Spleen (tissue), 11 donors: ENCODE results near the gene SYPL2. TPM values are rescaled to one million over a fixed set of nuclear protein-coding genes. Genes with fewer than 3 reads are reported as not detected.

Experiments used
- DNase-seq: peaks from one replicate; pipeline ENCODE4 v3.0.0-alpha.2; 2020
- H3K27ac ChIP-seq, 8 donors: fragments of 200-600 bp; sonication (generic) in 7 of 8; 1 replicate in 4 of 8; 2 replicates in 4 of 8; pipeline versions ENCODE4 v1.5.0 to v1.8.0; 2016 to 2021; ENCODE audit warnings: inconsistent platforms in 4 of 8, mild to moderate bottlenecking in 4 of 8, moderate library complexity in 1 of 8
- H3K27me3 ChIP-seq, 7 donors: fragments of 200-600 bp; sonication (generic) in 6 of 7; replicated peaks in 1 of 7; 1 replicate in 4 of 7; 2 replicates in 3 of 7; pipeline versions ENCODE4 v1.5.0 to v1.8.0; 2016 to 2021; ENCODE audit warnings: inconsistent platforms in 3 of 7, mild to moderate bottlenecking in 1 of 7
- H3K36me3 ChIP-seq, 6 donors: fragments of 200-600 bp; sonication (generic) in 5 of 6; 1 replicate in 4 of 6; 2 replicates in 2 of 6; pipeline versions ENCODE4 v1.5.0 to v1.8.0; 2016 to 2021; ENCODE audit warnings: inconsistent platforms in 2 of 6
- H3K4me1 ChIP-seq, 6 donors: fragments of 200-600 bp; sonication (generic) in 5 of 6; 1 replicate in 3 of 6; 2 replicates in 3 of 6; pipeline versions ENCODE4 v1.5.0 to v1.8.0; 2016 to 2021; ENCODE audit warnings: inconsistent platforms in 3 of 6
- H3K4me3 ChIP-seq, 8 donors: fragments of 200-600 bp; sonication (generic) in 7 of 8; 1 replicate in 4 of 8; 2 replicates in 4 of 8; pipeline versions ENCODE4 v1.5.0 to v1.8.0; 2016 to 2021; ENCODE audit warnings: inconsistent platforms in 4 of 8, mild to moderate bottlenecking in 4 of 8, moderate library complexity in 2 of 8
- H3K9me3 ChIP-seq, 8 donors: fragments of 200-600 bp; sonication (generic) in 7 of 8; 1 replicate in 4 of 8; 2 replicates in 4 of 8; pipeline versions ENCODE4 v1.5.0 to v1.8.0; 2016 to 2021; ENCODE audit warnings: inconsistent platforms in 4 of 8
- CTCF ChIP-seq, 11 experiments: fragments of 200-600 bp in 7 of 11; fragments of 450-650 bp in 4 of 11; sonication (generic) in 4 of 11; IDR thresholded peaks in 8 of 11; conservative IDR thresholded peaks in 3 of 11; 1 replicate in 7 of 11; 2 replicates in 4 of 11; pipeline versions ENCODE4 v1.4.0 to v1.8.0; 2016 to 2021; ENCODE audit warnings: antibody characterized with exemption in 11 of 11, inconsistent platforms in 4 of 11, mild to moderate bottlenecking in 1 of 11
- POLR2A ChIP-seq, 3 donors: fragments of 450-650 bp; IDR thresholded peaks; one replicate each; pipeline ENCODE4 v1.5.1; 2017; ENCODE audit warnings: antibody characterized with exemption in 3 of 3, mild to moderate bottlenecking in 1 of 3
- POLR2AphosphoS5 ChIP-seq, 3 donors: sonication (generic); formaldehyde crosslinking; IDR thresholded peaks; one replicate each; pipeline ENCODE4 v1.5.1; 2017; ENCODE audit warnings: antibody characterized with exemption in 3 of 3
- WGBS, 5 donors: extraction: QIAGEN DNeasy Blood & Tissue Kit in 3 of 5; methylation state at CpG; one replicate each; pipeline versions ENCODE4 v1.1.5 to v1.1.7; 2013 to 2018; 5-methylcytosine and 5-hydroxymethylcytosine counted together
- intact Hi-C: fragments of 100-400 bp; cut with DNase I; formaldehyde crosslinking; loops from one replicate; pipeline ENCODE4 v1.15.0; 2023; ENCODE audit warnings: low total_unique reads
- polyA plus RNA-seq, 3 donors: library from polyadenylated mRNA; stranded (reverse); fragments of 200-250 nt; gene quantifications; one replicate each; pipeline ENCODE4 v1.2.1, GENCODE V29; 2013
- total RNA-seq, 7 donors: library from RNA; depleted of rRNA in 3 of 7; stranded (reverse); fragments of >200 nt in 3 of 7; fragmentation: NEBNext Ultra II Directional in 4 of 7; extraction: Animal tissue kit (Norgen Biotek cat#: 25700) in 4 of 7; gene quantifications; one replicate each; pipeline versions ENCODE4 v1.1.0 to v1.2.1, GENCODE V29; 2016 to 2021
- donor health status: healthy with polysubstance abuse.
- donor health status: DM: no; HTN: no; CAD: no; lungs with moderate emphysema.
- donor health status: DM: no; HTN: no; CAD: no.
- donor health status: Bipolar disorder and iron deficiency.
- donor health status: healthy.
- donor health status: DM: no; HTN: no; CAD: no.
- donor health status: DM: yes; HTN: yes; CAD: no.

SYPL2 gene
- total and polyA plus RNA-seq, 10 donors, result 0.26 to 2.5 (median 0.97) TPM

- H3K9me3 ChIP-seq, result no peaks in the 10 kb centered on the region
- H3K36me3 ChIP-seq, result peaks cover 0 to 12% (median 3%) of the 10 kb centered on the region in 6 donors
- TF ChIP-seq POLR2A (IDR thresholded peaks at IDR 0.05), result peak in 2 of 3 donors; percentile 57 to 79
- TF ChIP-seq CTCF (IDR thresholded peaks at IDR 0.05 in 8 of 11, conservative IDR thresholded peaks at IDR 0.05 in 3 of 11), result peak in 3 of 11 experiments; percentile 15 to 39 (median 37)
- TF ChIP-seq POLR2AphosphoS5 (IDR thresholded peaks at IDR 0.05), result peak; percentile 96 to 97 (median 96)
- DNase-seq, result peak; percentile 97
- 0 to 1% (median 0%) methylated on average over 40 to 50 of the region's 50 CpGs for WGBS, 5 donors
- H3K4me1 ChIP-seq, result peaks cover 13 to 56% (median 47%) of the 10 kb centered on the region in 6 donors
- intact Hi-C loops, result loop anchor here (2.0 to 10.0 kb wide), 2 partner anchors 56 to 108 kb away; partner anchors contain the start of genes ATXN7L2 and GPR61
- H3K27ac ChIP-seq, result peak within 1 kb of the TSS; percentile 85 to 96 (median 90)
- no peaks in the 10 kb centered on the region for H3K27me3 ChIP-seq
- H3K4me3 ChIP-seq, result peak within 1 kb of the TSS; percentile 87 to 99 (median 92)
Observed at GRCh38 chr1:109426281-109427170, 39.8 kb upstream of the SYPL2 start, which contains the start of gene PSMA5. Gene PSMA5, minus strand, starts transcription at chr1:109426448. Its CDS starts 118 bp downstream, at chr1:109426330.

DNA sequence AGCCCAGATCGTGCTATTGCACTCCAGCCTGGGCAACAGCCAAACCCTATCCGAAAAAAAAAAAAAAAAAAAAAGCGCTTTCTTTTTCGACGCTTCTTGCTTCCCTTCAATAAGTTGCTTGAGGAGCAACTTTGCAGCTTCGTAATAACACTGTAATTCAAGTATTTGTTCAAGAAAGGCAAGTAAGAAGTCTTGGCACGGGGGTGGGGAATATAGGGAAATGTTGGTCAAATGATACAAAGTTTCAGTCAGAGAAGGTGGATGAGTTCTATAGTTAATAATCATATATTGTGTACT is 39.2 kb upstream of the SYPL2 start:
- H3K9me3 ChIP-seq, result no peaks in the 10 kb centered on the region
- H3K4me1 ChIP-seq, result peaks cover 13 to 51% (median 44%) of the 10 kb centered on the region in 6 donors
- peaks cover 0 to 6% (median 0%) of the 10 kb centered on the region in 6 donors for H3K36me3 ChIP-seq
- no peaks in the 10 kb centered on the region for H3K27me3 ChIP-seq
- 8 to 10% (median 9%) methylated on average over 7 of the region's 7 CpGs for WGBS, 5 donors
- no peak for TF ChIP-seq CTCF (IDR thresholded peaks at IDR 0.05 in 8 of 11, conservative IDR thresholded peaks at IDR 0.05 in 3 of 11)
- DNase-seq, result no peak
- H3K4me3 ChIP-seq, result peak overlapping the region; percentile 71 to 99 (median 92)
- intact Hi-C loops, result loop anchor here (2.0 to 10.0 kb wide), 2 partner anchors 56 to 108 kb away; partner anchors contain the start of genes ATXN7L2 and GPR61
- H3K27ac ChIP-seq, result peak overlapping the region; percentile 79 to 96 (median 90)

GRCh38 chr1:109432336-109432735 is 34.0 kb upstream of the SYPL2 start:
- Histone ChIP-seq H3K27ac (no peak overlapping the region), H3K4me3 (no peak overlapping the region), H3K9me3 (no peaks in the 10 kb centered on the region), H3K36me3 (no peaks in the 10 kb centered on the region), H3K27me3 (peaks cover 0 to 6% (median 0%) of the 10 kb centered on the region in 7 donors), H3K4me1 (peaks cover 0 to 7% (median 6%) of the 10 kb centered on the region in 6 donors)
- TF ChIP-seq POLR2AphosphoS5 (IDR thresholded peaks at IDR 0.05) (no peak), CTCF (IDR thresholded peaks at IDR 0.05 in 8 of 11, conservative IDR thresholded peaks at IDR 0.05 in 3 of 11) (no peak), POLR2A (IDR thresholded peaks at IDR 0.05) (no peak)
- no peak for DNase-seq
- intact Hi-C loops, result no loop called here

DNA sequence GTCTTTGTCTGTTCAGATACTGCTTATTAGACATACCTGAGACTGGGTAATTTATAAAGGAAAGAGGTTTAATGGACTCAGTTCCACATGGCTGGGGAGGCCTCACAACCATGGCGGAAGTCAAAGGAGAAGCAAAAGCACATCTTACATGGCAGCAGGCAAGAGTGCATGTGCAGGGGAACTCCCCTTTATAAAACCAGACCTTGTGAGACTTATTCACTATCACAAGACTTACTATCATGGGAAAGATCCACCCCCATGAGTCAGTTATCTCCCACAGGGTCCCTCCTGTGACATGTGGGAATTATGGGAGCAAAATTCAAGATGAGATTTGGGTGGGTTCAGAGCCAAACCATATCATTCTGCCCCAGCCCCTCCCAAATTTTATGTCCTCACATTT is 33.0 kb upstream of the SYPL2 start:
- Histone ChIP-seq H3K27me3 (peaks cover 0 to 11% (median 0%) of the 10 kb centered on the region in 7 donors), H3K36me3 (no peaks in the 10 kb centered on the region), H3K4me3 (no peak overlapping the region), H3K4me1 (no peaks in the 10 kb centered on the region), H3K27ac (no peak overlapping the region), H3K9me3 (no peaks in the 10 kb centered on the region)
- intact Hi-C loops, result no loop called here
- no peak for DNase-seq
- no peak for TF ChIP-seq CTCF (IDR thresholded peaks at IDR 0.05 in 8 of 11, conservative IDR thresholded peaks at IDR 0.05 in 3 of 11)
- no peak for TF ChIP-seq POLR2AphosphoS5 (IDR thresholded peaks at IDR 0.05)
- no peak for TF ChIP-seq POLR2A (IDR thresholded peaks at IDR 0.05)
- 91 to 100% (median 95%) methylated on average over 1 of the region's 1 CpG for WGBS, 5 donors
